ENCODE measurements around the gene PHAF1. TPM values are rescaled to one million over a fixed set of nuclear protein-coding genes. Genes with fewer than 3 reads are reported as not detected.

Gene PHAF1
- total and polyA plus RNA-seq, 2 of the 8 experiments (the other 6 are each of a cell fraction or from before 2014, with no cell fraction given): 18.6 to 26.4 TPM

- TF ChIP-seq CHD7 (IDR thresholded peaks at IDR 0.05; ENCODE audit: insufficient replicate concordance, low read length) (no peak), USF2 (IDR thresholded peaks at IDR 0.05; ENCODE audit: low read length) (no peak), KDM5A (IDR thresholded peaks at IDR 0.05; ENCODE audit: low read length) (no peak), MAX (IDR thresholded peaks at IDR 0.05) (no peak), CBX8 (IDR thresholded peaks at IDR 0.05; ENCODE audit: borderline replicate concordance, low read depth, low read length) (no peak), SRF (IDR thresholded peaks at IDR 0.05; ENCODE audit: low read depth, low read length) (no peak), CHD1 (IDR thresholded peaks at IDR 0.05; ENCODE audit: low read depth, low read length) (no peak), SAP30 (IDR thresholded peaks at IDR 0.05; ENCODE audit: insufficient read depth, insufficient replicate concordance, low read length) (no peak), CBX5 (IDR thresholded peaks at IDR 0.05; ENCODE audit: low read depth, low read length) (no peak), NRF1 (IDR thresholded peaks at IDR 0.05; ENCODE audit: low read depth, low read length) (no peak)
Measured at GRCh38 chr16:67120025-67120424, 10.3 kb downstream of the PHAF1 start (continued).

Data from H1 (cell line).